PC-9 (cell line): ENCODE measurements around the gene GATM. TPM values are rescaled to one million over a fixed set of nuclear protein-coding genes. Genes with fewer than 3 reads are reported as not detected.

ENCODE experiments used
- BruUV-seq: library from RNA; stranded (reverse); fragments of 400-500 nt; replicated peaks from 2 replicates; lab custom pipeline; 2021; lab: Mats Ljungman, UMichigan
- CTCF ChIA-PET: fragments of 300-600 bp; sonication (Branson Sonifier 250); formaldehyde crosslinking; loops from one replicate; lab custom pipeline; 2022; ENCODE audit warnings: antibody characterized with exemption; lab: Charles Lee
- POLR2A ChIA-PET: fragments of 300-600 bp; sonication (Branson Sonifier 250); formaldehyde crosslinking; loops from one replicate; lab custom pipeline; 2022; ENCODE audit warnings: antibody characterized with exemption; ENCODE audit not compliant: unreplicated experiment; lab: Charles Lee
- DNase-seq, 2 experiments: peaks; one replicate each; pipeline versions ENCODE4 v3.0.0 to v3.0.0-alpha.2; 2015 to 2022; ENCODE audit warnings: mixed read lengths in 1 of 2
- H2AFZ ChIP-seq: fragments of 200-600 bp; sonication (generic); 2 replicates; pipeline ENCODE4 v1.8.1; 2017; ENCODE audit warnings: antibody characterized with exemption
- H3F3A ChIP-seq: fragments of 200-600 bp; sonication (generic); 2 replicates; pipeline ENCODE4 v1.8.1; 2017; ENCODE audit warnings: antibody characterized with exemption, mild to moderate bottlenecking, low read depth; ENCODE audit not compliant: insufficient read depth
- H3K27ac ChIP-seq: fragments of 200-600 bp; sonication (generic); 2 replicates; pipeline ENCODE4 v1.6.1; 2016; ENCODE audit warnings: mixed run types
- H3K27me3 ChIP-seq: fragments of 200-600 bp; sonication (generic); 2 replicates; pipeline ENCODE4 v1.6.1; 2016; ENCODE audit warnings: low read depth, mixed run types; ENCODE audit not compliant: insufficient read depth
- H3K36me3 ChIP-seq: fragments of 200-600 bp; sonication (generic); 2 replicates; pipeline ENCODE4 v1.6.1; 2016; ENCODE audit warnings: low read depth, mixed run types
- H3K4me1 ChIP-seq: fragments of 200-600 bp; sonication (generic); replicated peaks from 2 replicates; pipeline ENCODE4 v1.6.1; 2016; ENCODE audit warnings: mixed run types; ENCODE audit not compliant: insufficient read depth
- H3K4me2 ChIP-seq: fragments of 200-600 bp; sonication (generic); 2 replicates; pipeline ENCODE4 v1.6.1; 2017; ENCODE audit warnings: mixed run types
- H3K4me3 ChIP-seq: fragments of 200-600 bp; sonication (generic); 2 replicates; pipeline ENCODE4 v1.6.1; 2016; ENCODE audit warnings: mixed run types
- H3K79me2 ChIP-seq: fragments of 200-600 bp; sonication (generic); 2 replicates; pipeline ENCODE4 v1.6.1; 2017; ENCODE audit warnings: low read depth, mixed run types
- H3K9me2 ChIP-seq: fragments of 200-600 bp; sonication (generic); 2 replicates; pipeline ENCODE4 v1.8.1; 2017; ENCODE audit warnings: mild to moderate bottlenecking; ENCODE audit not compliant: insufficient read depth
- H3K9me3 ChIP-seq: fragments of 200-600 bp; sonication (generic); 2 replicates; pipeline ENCODE4 v1.8.1; 2016; ENCODE audit warnings: low read depth; ENCODE audit not compliant: insufficient read depth
- H4K20me1 ChIP-seq: fragments of 200-600 bp; sonication (generic); 2 replicates; pipeline ENCODE4 v1.8.1; 2017; ENCODE audit not compliant: insufficient read depth
- CTCF ChIP-seq: fragments of 200-600 bp; sonication (generic); conservative IDR thresholded peaks from 2 replicates; pipeline ENCODE4 v1.6.1; 2017; ENCODE audit warnings: mixed run types, antibody characterized with exemption, mild to moderate bottlenecking, moderate library complexity
- EZH2 ChIP-seq: fragments of 200-600 bp; sonication (generic); IDR thresholded peaks from 2 replicates; pipeline ENCODE4 v1.8.0; 2017; ENCODE audit warnings: antibody characterized with exemption, low read depth
- intact Hi-C: fragments of 100-400 bp; cut with micrococcal nuclease; formaldehyde crosslinking; loops from one replicate; pipeline ENCODE4 v1.10.0; 2022; ENCODE audit not compliant: unreplicated experiment
- total RNA-seq: library from RNA; stranded (reverse); gene quantifications from 2 replicates; pipeline ENCODE4 v1.2.3, GENCODE V29; 2021

The GATM gene
- total RNA-seq, 1 experiment from 2014 or later: 9.8 TPM

DNA sequence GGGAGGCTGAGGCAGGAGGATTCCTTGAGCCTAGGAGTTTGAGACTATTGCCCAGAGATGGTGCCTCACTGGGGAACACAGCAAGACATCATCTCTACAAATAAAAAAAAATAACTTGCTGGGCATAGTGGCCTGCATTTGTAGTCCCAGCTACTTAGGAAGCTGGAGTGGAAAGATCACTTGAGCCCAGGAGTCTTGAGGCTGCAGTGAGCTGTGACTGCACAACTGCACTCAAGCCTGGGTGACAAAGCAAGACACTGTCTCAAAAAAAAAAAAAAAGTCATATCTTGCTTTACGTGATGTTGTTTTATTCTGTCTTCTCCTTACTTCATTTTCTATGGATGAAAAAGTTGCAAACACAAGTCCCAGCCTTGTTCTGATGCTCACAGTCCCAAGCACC, 14.1 kb downstream of the GATM start:
- ChIA-PET POLR2A (no interaction called here), CTCF (no interaction called here)
- TF ChIP-seq CTCF: no peak
- no peak for TF ChIP-seq EZH2
- H3K36me3 ChIP-seq: no peaks in the 10 kb centered on the region
- no peaks in the 10 kb centered on the region for H3K9me2 ChIP-seq
- DNase-seq: no peak
- H3K4me2 ChIP-seq: no peak overlapping the region
- no peak overlapping the region for H3K27ac ChIP-seq
- H2AFZ ChIP-seq: no peak overlapping the region
- H3F3A ChIP-seq: no peaks in the 10 kb centered on the region
- H3K79me2 ChIP-seq: no peaks in the 10 kb centered on the region
- BruUV-seq: no TSS peak
- no peaks in the 10 kb centered on the region for H3K4me1 ChIP-seq
- no peaks in the 10 kb centered on the region for H3K9me3 ChIP-seq
- H4K20me1 ChIP-seq: no peaks in the 10 kb centered on the region
- no peaks in the 10 kb centered on the region for H3K27me3 ChIP-seq
- intact Hi-C loops: no loop called here
- no peak overlapping the region for H3K4me3 ChIP-seq

GRCh38 chr15:45363801-45364200, 14.5 kb downstream of the GATM start:
- H3K4me1 ChIP-seq: no peaks in the 10 kb centered on the region
- no TSS peak for BruUV-seq
- H3K4me2 ChIP-seq: no peak overlapping the region
- no peaks in the 10 kb centered on the region for H4K20me1 ChIP-seq
- intact Hi-C loops: no loop called here
- ChIA-PET CTCF (no interaction called here), POLR2A (no interaction called here)
- H3K36me3 ChIP-seq: no peaks in the 10 kb centered on the region
- no peaks in the 10 kb centered on the region for H3K27me3 ChIP-seq
- H3K79me2 ChIP-seq: no peaks in the 10 kb centered on the region
- no peak overlapping the region for H2AFZ ChIP-seq
- DNase-seq: no peak
- H3F3A ChIP-seq: no peaks in the 10 kb centered on the region
- H3K9me3 ChIP-seq: no peaks in the 10 kb centered on the region
- TF ChIP-seq EZH2: no peak
- no peak for TF ChIP-seq CTCF
- H3K27ac ChIP-seq: no peak overlapping the region
- H3K4me3 ChIP-seq: no peak overlapping the region
- H3K9me2 ChIP-seq: no peaks in the 10 kb centered on the region

GRCh38 chr15:45363334-45363733, 15.0 kb downstream of the GATM start:
- intact Hi-C loops: no loop called here
- Histone ChIP-seq H2AFZ (no peak overlapping the region), H3K79me2 (no peaks in the 10 kb centered on the region), H3K9me2 (no peaks in the 10 kb centered on the region), H3K4me2 (no peak overlapping the region), H3K27me3 (no peaks in the 10 kb centered on the region), H3K36me3 (no peaks in the 10 kb centered on the region), H3F3A (no peaks in the 10 kb centered on the region), H3K4me3 (no peak overlapping the region), H3K9me3 (no peaks in the 10 kb centered on the region), H3K27ac (no peak overlapping the region), H3K4me1 (no peaks in the 10 kb centered on the region), H4K20me1 (no peaks in the 10 kb centered on the region)
- BruUV-seq: no TSS peak
- ChIA-PET CTCF (no interaction called here), POLR2A (no interaction called here)
- no peak for DNase-seq
- TF ChIP-seq CTCF (no peak), EZH2 (no peak)
